ENCODE data around the gene ABCD1.

Gene ABCD1

DNA sequence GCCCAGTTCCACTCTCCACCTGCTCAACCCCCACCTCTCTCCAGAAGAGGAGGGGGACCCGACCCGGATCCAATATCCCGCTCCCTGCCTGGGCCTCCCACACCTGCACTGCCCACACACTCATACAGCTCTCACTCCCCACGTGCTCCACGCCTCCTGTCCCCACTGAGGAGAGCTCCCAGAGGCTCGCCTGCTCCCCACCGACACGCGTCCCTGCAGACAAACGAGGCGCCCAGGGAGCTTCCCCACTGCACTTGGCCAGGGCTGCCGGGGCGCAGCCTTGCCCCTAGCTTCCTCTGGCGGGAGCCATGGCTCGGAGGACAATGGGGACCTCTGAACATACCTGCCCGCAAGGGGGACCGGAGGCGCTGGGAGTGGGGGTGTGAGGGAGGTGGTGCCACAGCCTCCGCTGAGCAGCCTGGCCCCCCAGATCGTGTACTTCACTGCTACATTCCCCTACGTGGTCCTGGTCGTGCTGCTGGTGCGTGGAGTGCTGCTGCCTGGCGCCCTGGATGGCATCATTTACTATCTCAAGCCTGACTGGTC is 32.0 kb upstream of the ABCD1 start (continued):
- TF ChIP-seq SCRT1 (tag by site-specific recombination; IDR thresholded peaks at IDR 0.05; ENCODE audit: borderline replicate concordance) (no peak), ZBTB20 (tag by site-specific recombination; IDR thresholded peaks at IDR 0.05) (no peak), EGR2 (tag by site-specific recombination; IDR thresholded peaks at IDR 0.05; ENCODE audit: low read depth) (peak; percentile 90)

- CTCF ChIA-PET: interaction anchor here (0.5 to 1.8 kb wide), 2 partner anchors 15 to 253 kb away, joined by 3 to 4 read pairs; no protein-coding TSS in a partner anchor
- Histone ChIP-seq H3K36me3 (ENCODE audit: control insufficient read depth in 2 of 2, insufficient read depth in 1 of 2, low read length in 2 of 2) (peaks cover 0 to 76% of the 10 kb centered on the region in 2 experiments; a peak in 1 of 3 replicates), H3K27ac (ENCODE audit: extremely low read depth, low read depth, low read length) (no peak overlapping the region), H3K9me3 (ENCODE audit: control insufficient read depth, insufficient read depth, low read depth, low read length) (no peaks in the 10 kb centered on the region), H3K4me1 (ENCODE audit: control insufficient read depth, insufficient read depth, low read length) (no peaks in the 10 kb centered on the region), H3K4me3 (ENCODE audit: low read depth, low read length) (no peak overlapping the region)
- POLR2A ChIA-PET: no interaction called here
- no peak for TF ChIP-seq ZNF423 (tag by site-specific recombination; IDR thresholded peaks at IDR 0.05)
- TF ChIP-seq ZFP37 (tag by site-specific recombination; IDR thresholded peaks at IDR 0.05): peak; percentile 60; the same call in 1 of the 2 replicates
- TF ChIP-seq REPIN1 (tag by site-specific recombination; IDR thresholded peaks at IDR 0.05; ENCODE audit: low read depth): no peak
- no peak for TF ChIP-seq ZNF239 (tag by site-specific recombination; IDR thresholded peaks at IDR 0.05)
- peak; percentile 80 for TF ChIP-seq KLF1 (tag by site-specific recombination; IDR thresholded peaks at IDR 0.05)
- TF ChIP-seq ATF2 (tag by site-specific recombination; IDR thresholded peaks at IDR 0.05; ENCODE audit: low read depth): no peak
- TF ChIP-seq ZNF670 (tag by site-specific recombination; IDR thresholded peaks at IDR 0.05; ENCODE audit: low read depth): no peak
- no peak for TF ChIP-seq ZNF701 (tag by site-specific recombination; IDR thresholded peaks at IDR 0.05)
- no peak for TF ChIP-seq ZNF214 (tag by site-specific recombination; IDR thresholded peaks at IDR 0.05; ENCODE audit: borderline replicate concordance)
- TF ChIP-seq ZBTB17 (tag by site-specific recombination; IDR thresholded peaks at IDR 0.05): peak; percentile 81
- no peak for TF ChIP-seq SETDB1 (IDR thresholded peaks at IDR 0.05; ENCODE audit: insufficient read length, low read length)
- TF ChIP-seq, protein P1, sequence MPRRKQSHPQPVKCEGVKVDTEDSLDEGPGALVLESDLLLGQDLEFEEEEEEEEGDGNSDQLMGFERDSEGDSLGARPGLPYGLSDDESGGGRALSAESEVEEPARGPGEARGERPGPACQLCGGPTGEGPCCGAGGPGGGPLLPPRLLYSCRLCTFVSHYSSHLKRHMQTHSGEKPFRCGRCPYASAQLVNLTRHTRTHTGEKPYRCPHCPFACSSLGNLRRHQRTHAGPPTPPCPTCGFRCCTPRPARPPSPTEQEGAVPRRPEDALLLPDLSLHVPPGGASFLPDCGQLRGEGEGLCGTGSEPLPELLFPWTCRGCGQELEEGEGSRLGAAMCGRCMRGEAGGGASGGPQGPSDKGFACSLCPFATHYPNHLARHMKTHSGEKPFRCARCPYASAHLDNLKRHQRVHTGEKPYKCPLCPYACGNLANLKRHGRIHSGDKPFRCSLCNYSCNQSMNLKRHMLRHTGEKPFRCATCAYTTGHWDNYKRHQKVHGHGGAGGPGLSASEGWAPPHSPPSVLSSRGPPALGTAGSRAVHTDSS (tag by site-specific recombination; IDR thresholded peaks at IDR 0.05): no peak
- no peak for TF ChIP-seq FEZF1 (tag by site-specific recombination; IDR thresholded peaks at IDR 0.05)
- TF ChIP-seq ZNF302 (tag by site-specific recombination; IDR thresholded peaks at IDR 0.05; ENCODE audit: low read depth): no peak
- TF ChIP-seq ZNF571 (tag by site-specific recombination; IDR thresholded peaks at IDR 0.05): no peak
- TF ChIP-seq ZNF830 (tag by site-specific recombination; IDR thresholded peaks at IDR 0.05; ENCODE audit: low read depth): no peak
- no peak for TF ChIP-seq ZFP41 (tag by site-specific recombination; IDR thresholded peaks at IDR 0.05; ENCODE audit: borderline replicate concordance)
- TF ChIP-seq, protein P2, sequence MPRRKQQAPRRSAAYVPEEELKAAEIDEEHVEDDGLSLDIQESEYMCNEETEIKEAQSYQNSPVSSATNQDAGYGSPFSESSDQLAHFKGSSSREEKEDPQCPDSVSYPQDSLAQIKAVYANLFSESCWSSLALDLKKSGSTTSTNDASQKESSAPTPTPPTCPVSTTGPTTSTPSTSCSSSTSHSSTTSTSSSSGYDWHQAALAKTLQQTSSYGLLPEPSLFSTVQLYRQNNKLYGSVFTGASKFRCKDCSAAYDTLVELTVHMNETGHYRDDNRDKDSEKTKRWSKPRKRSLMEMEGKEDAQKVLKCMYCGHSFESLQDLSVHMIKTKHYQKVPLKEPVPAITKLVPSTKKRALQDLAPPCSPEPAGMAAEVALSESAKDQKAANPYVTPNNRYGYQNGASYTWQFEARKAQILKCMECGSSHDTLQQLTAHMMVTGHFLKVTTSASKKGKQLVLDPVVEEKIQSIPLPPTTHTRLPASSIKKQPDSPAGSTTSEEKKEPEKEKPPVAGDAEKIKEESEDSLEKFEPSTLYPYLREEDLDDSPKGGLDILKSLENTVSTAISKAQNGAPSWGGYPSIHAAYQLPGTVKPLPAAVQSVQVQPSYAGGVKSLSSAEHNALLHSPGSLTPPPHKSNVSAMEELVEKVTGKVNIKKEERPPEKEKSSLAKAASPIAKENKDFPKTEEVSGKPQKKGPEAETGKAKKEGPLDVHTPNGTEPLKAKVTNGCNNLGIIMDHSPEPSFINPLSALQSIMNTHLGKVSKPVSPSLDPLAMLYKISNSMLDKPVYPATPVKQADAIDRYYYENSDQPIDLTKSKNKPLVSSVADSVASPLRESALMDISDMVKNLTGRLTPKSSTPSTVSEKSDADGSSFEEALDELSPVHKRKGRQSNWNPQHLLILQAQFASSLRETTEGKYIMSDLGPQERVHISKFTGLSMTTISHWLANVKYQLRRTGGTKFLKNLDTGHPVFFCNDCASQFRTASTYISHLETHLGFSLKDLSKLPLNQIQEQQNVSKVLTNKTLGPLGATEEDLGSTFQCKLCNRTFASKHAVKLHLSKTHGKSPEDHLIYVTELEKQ (tag by site-specific recombination; IDR thresholded peaks at IDR 0.05; ENCODE audit: borderline replicate concordance): no peak
- TF ChIP-seq ZNF654 (tag by site-specific recombination; IDR thresholded peaks at IDR 0.05; ENCODE audit: low read depth): no peak
- no peak for TF ChIP-seq ZNF394 (tag by site-specific recombination; IDR thresholded peaks at IDR 0.05; ENCODE audit: borderline replicate concordance)
- no peak for TF ChIP-seq EGR2 (tag by site-specific recombination; IDR thresholded peaks at IDR 0.05; ENCODE audit: low read depth)
- no peak for TF ChIP-seq SP2 (tag by site-specific recombination; IDR thresholded peaks at IDR 0.05)
- TF ChIP-seq KLF7 (tag by site-specific recombination; IDR thresholded peaks at IDR 0.05; ENCODE audit: borderline replicate concordance): no peak
- no peak for TF ChIP-seq GLIS1 (tag by site-specific recombination; IDR thresholded peaks at IDR 0.05)
- no peak for TF ChIP-seq MEIS1 (CRISPR knock-in tag; IDR thresholded peaks at IDR 0.05; ENCODE audit: borderline replicate concordance)
- TF ChIP-seq ZNF292 (tag by site-specific recombination; IDR thresholded peaks at IDR 0.05; ENCODE audit: borderline replicate concordance, low read depth): no peak
- TF ChIP-seq ZNF169 (tag by site-specific recombination; IDR thresholded peaks at IDR 0.05): no peak
- TF ChIP-seq ZNF426 (tag by site-specific recombination; IDR thresholded peaks at IDR 0.05): no peak
Measured at GRCh38 chrX:153693216-153694086, 31.2 kb upstream of the ABCD1 start.

Data from HEK293 (cell line).